NCI-H1436 treated with DMSO at 0.1 percent for 48 hours (cell line): ENCODE data around the gene DNAJC15.

ENCODE experiments used
- DNase-seq: peaks from one replicate; lab custom pipeline; 2025; lab: John Stamatoyannopoulos, UW

The DNAJC15 gene

GRCh38 chr13:43086181-43086580, 62.8 kb downstream of the DNAJC15 start:
- no peak for DNase-seq

GRCh38 chr13:43088093-43088511, 64.7 kb downstream of the DNAJC15 start:
- DNase-seq: no peak

- no peak for DNase-seq
Measured at GRCh38 chr13:43089912-43090498, 66.6 kb downstream of the DNAJC15 start.

- no peak for DNase-seq
Measured at GRCh38 chr13:43094901-43095300, 71.5 kb downstream of the DNAJC15 start.

- no peak for DNase-seq
Measured at GRCh38 chr13:43095771-43096719, 72.7 kb downstream of the DNAJC15 start.

- DNase-seq: no peak
Measured at GRCh38 chr13:43100667-43101066, 77.3 kb downstream of the DNAJC15 start.

- no peak for DNase-seq
Measured at GRCh38 chr13:43102304-43102703, 78.9 kb downstream of the DNAJC15 start.

GRCh38 chr13:43107780-43108179, 84.4 kb downstream of the DNAJC15 start:
- no peak for DNase-seq

GRCh38 chr13:43110036-43110435, 86.7 kb downstream of the DNAJC15 start:
- DNase-seq: no peak

- DNase-seq: no peak
Measured at GRCh38 chr13:43110658-43111057, 87.3 kb downstream of the DNAJC15 start.

- DNase-seq: no peak
Measured at GRCh38 chr13:43111559-43112400, 88.4 kb downstream of the DNAJC15 start.

- DNase-seq: no peak
Measured at GRCh38 chr13:43113603-43114002, 90.2 kb downstream of the DNAJC15 start.

GRCh38 chr13:43114504-43114903, 91.1 kb downstream of the DNAJC15 start:
- DNase-seq: no peak

- no peak for DNase-seq
Measured at GRCh38 chr13:43115141-43115540, 91.8 kb downstream of the DNAJC15 start.

GRCh38 chr13:43116242-43116641, 92.9 kb downstream of the DNAJC15 start:
- DNase-seq: no peak

- no peak for DNase-seq
Measured at GRCh38 chr13:43118521-43118920, 95.1 kb downstream of the DNAJC15 start.

- no peak for DNase-seq
Measured at GRCh38 chr13:43119206-43119605, 95.8 kb downstream of the DNAJC15 start.

- no peak for DNase-seq
Measured at GRCh38 chr13:43122791-43123190, 99.4 kb downstream of the DNAJC15 start.

GRCh38 chr13:43123856-43124255, 100.5 kb downstream of the DNAJC15 start:
- DNase-seq: no peak

GRCh38 chr13:43124490-43124889, 101.1 kb downstream of the DNAJC15 start:
- DNase-seq: no peak

- DNase-seq: no peak
Measured at GRCh38 chr13:43126420-43126819, 103.0 kb downstream of the DNAJC15 start.

- DNase-seq: no peak
Measured at GRCh38 chr13:43127103-43127798, 103.9 kb downstream of the DNAJC15 start.
